HG02970 (cell line): ENCODE measurements around the gene TECPR2.
"Not testable (repeated sequence)": the region's sequence is repeated elsewhere in the genome, so short reads cannot be mapped to it uniquely, and the experiment has no call there.

Experiments
- ATAC-seq: cut with Tn5 transposase; IDR thresholded peaks from one replicate; pipeline ENCODE4 v1.9.1; 2021; ENCODE audit warnings: mild to moderate bottlenecking, moderate library complexity, moderate number of reproducible peaks; ENCODE audit not compliant: unreplicated experiment, low FRiP score

The TECPR2 gene

DNA sequence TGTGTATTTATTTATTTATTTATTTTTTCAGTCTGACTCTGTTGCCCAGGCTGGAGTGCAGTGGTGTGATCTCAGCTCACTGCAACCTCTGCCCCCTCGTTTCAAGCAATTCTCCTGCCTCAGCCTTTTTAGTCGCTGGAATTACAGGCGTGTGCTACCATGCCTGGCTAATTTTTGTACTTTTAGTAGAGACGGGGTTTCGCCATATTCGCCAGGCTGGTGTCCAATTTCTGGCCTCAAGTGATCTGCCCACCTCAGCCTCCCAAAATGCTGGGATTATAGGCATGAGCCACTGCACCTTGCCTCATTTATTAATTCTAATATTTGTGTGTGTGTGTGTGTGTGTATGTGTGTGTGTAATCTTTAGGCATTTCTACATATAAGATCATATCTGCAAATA is 33.4 kb upstream of the TECPR2 start:
- not testable (repeated sequence) for ATAC-seq

DNA sequence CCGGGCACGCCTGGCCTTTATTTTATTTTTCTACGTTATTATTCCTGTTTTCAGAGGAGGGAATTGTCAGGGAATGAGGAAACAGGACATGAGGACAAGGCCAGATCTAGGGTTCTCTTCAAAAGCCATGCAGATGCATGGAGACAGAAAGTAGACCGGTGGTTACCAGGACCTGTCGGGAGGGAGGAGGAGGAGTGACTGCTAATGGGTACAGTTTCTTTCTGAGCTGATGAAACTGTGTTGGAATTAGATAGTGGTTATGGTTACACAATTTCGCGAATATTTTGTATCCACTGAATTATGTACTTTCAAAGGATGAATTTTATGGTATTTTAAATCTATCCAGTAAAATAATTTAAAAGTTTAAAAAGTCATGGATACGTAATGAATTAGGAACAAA is 31.9 kb upstream of the TECPR2 start:
- no peak for ATAC-seq

DNA sequence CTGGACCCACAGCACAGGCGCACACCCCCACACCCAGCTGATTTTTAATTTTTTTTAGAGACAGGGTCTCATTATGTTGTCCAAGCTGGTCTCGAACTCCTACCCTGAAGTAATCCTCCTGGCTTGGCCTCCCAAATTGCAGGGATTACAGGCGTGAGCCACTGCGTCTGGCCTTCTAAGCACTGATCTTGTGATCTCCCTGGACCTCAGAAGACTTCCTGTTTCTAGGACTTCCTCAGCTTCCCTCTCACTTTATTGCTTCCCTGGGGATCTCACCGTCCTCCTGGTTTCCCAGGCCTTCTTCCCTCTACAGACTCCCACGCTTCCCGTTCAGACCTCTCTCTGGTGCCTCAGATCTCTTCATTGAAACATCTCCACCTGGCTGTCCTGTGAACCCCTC is 29.4 kb upstream of the TECPR2 start:
- ATAC-seq = no peak

GRCh38 chr14:102333795-102334705 is 28.7 kb upstream of the TECPR2 start:
- no peak for ATAC-seq

DNA sequence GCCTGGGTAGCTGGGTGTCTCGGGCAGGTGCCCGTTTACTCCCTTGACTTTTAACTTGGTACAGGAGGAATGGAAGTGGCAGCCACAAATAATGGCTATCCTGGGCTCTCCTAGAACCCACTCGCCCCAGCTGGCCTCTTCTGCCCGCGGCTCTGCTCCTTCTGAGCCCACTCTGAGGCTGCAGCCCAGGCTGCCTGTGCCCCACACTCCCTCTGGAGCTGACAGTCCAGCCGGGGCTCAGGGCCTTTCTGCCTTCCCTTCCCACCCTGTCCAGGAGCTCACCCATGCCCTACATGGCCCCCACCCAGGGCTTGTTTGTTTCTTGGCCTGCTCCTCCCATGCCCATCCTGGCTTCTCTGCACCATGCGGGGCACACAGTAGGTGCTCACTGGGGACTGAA is 27.6 kb upstream of the TECPR2 start:
- no peak for ATAC-seq

- no peak for ATAC-seq
Observed at GRCh38 chr14:102338724-102339123, 24.0 kb upstream of the TECPR2 start.

DNA sequence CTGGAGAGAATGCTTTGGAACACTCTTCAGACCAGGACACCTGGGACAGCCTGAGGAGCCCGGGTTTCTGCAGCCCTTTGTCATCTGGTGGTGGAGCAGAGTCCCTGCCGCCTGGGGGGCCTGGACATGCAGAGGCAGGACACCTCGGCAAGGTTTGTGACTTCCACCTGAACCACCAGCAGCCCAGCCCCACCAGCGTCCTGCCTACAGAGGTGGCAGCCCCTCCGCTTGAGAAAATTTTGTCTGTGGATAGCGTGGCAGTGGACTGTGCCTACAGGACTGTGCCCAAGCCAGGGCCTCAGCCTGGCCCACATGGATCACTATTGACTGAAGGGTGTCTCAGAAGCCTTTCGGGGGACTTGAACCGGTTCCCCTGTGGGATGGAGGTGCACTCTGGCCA is 21.2 kb upstream of the TECPR2 start:
- no peak for ATAC-seq

GRCh38 chr14:102342238-102342637 is 20.5 kb upstream of the TECPR2 start:
- no peak for ATAC-seq

- no peak for ATAC-seq
Observed at GRCh38 chr14:102344084-102344483, 18.7 kb upstream of the TECPR2 start.

- ATAC-seq = no peak
Observed at GRCh38 chr14:102344485-102344884, 18.3 kb upstream of the TECPR2 start.

- no peak for ATAC-seq
Observed at GRCh38 chr14:102345232-102345631, 17.5 kb upstream of the TECPR2 start.

DNA sequence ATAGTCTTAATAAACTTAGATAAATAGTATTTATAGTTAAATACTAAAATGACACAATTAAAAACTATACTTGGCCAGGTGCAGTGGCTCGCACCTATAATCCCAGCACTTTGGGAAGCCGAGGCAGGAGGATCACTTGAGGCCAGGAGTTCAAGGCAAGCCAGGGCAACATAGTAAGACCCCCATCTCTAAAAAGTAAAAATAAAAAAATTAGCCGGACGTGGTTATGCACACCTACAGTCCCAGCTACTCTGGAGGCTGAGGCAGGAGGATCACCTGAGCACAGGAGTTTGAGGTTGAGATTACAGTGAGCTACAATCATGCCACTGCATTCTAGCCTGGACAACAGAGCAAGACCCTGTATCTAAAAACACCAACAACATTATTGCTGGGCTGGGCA is 16.1 kb upstream of the TECPR2 start:
- no peak for ATAC-seq

GRCh38 chr14:102348376-102348775 is 14.4 kb upstream of the TECPR2 start:
- no peak for ATAC-seq

GRCh38 chr14:102351023-102351422 is 11.7 kb upstream of the TECPR2 start:
- no peak for ATAC-seq

- not testable (repeated sequence) for ATAC-seq
Observed at GRCh38 chr14:102351593-102351992, 11.1 kb upstream of the TECPR2 start.

- no peak for ATAC-seq
Observed at GRCh38 chr14:102352213-102352612, 10.5 kb upstream of the TECPR2 start.

- no peak for ATAC-seq
Observed at GRCh38 chr14:102353126-102353619, 9.6 kb upstream of the TECPR2 start.

DNA sequence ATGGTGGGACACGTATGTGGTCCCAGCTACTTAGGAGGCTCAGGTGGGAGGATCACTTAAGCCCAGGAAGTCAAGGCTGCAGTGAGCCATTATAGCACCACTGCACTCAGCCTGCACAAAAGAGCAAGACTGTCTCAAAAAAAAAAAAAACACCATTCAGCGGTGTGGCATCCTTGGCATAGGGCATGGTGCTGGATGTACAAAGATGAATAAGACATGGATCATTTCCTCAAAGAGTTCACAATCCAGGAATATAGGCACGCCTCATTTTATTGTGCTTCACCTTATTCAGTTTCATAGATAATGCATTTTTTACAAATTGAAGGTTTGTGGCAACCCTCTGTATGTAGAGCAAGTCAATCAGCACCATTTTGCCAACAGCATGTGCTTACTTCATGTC is 6.5 kb upstream of the TECPR2 start:
- ATAC-seq = no peak

DNA sequence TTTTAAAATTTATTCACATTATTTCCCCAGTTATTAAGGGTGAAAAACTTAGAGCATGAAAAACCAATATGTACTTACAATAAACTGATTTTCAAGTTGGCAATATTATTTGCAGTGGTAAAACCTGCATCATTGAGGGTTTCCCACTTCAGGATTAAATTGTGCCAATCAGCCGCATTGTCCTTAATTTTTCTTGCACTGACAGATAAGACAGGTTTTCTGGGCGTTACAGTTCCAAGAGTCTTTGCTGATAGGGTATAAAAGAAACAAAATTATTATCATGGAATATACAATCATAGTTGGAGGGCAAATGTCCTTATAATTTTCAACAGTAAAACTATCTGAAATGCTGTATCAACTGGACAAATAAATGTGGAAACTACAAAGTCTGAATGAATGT is 3.4 kb upstream of the TECPR2 start:
- ATAC-seq = no peak

GRCh38 chr14:102360388-102360787 is 2.4 kb upstream of the TECPR2 start:
- ATAC-seq = no peak

GRCh38 chr14:102362084-102362483 is 657 bp upstream of the TECPR2 start:
- no peak for ATAC-seq
